ENCODE data around the gene TRHDE.

Gene TRHDE

GRCh38 chr12:72323881-72324280 lies 51.7 kb downstream of the TRHDE start:
- DNase-seq (ENCODE audit: low read depth in 2 of 2): no peak

- DNase-seq (ENCODE audit: low read depth in 2 of 2): no peak
Observed at GRCh38 chr12:72330301-72330700, 58.1 kb downstream of the TRHDE start.

- DNase-seq (ENCODE audit: low read depth in 2 of 2): no peak
Observed at GRCh38 chr12:72330784-72331183, 58.6 kb downstream of the TRHDE start.

GRCh38 chr12:72337382-72337781 lies 65.2 kb downstream of the TRHDE start:
- DNase-seq (ENCODE audit: low read depth in 2 of 2): no peak

- no peak for DNase-seq (ENCODE audit: low read depth in 2 of 2)
Observed at GRCh38 chr12:72337946-72338345, 65.8 kb downstream of the TRHDE start.

- DNase-seq (ENCODE audit: low read depth in 2 of 2): no peak
Observed at GRCh38 chr12:72338437-72338836, 66.3 kb downstream of the TRHDE start.

- DNase-seq (ENCODE audit: low read depth in 2 of 2): no peak
Observed at GRCh38 chr12:72346363-72346944, 74.3 kb downstream of the TRHDE start.

- no peak for DNase-seq (ENCODE audit: low read depth in 2 of 2)
Observed at GRCh38 chr12:72349491-72349890, 77.3 kb downstream of the TRHDE start.

- DNase-seq (ENCODE audit: low read depth in 2 of 2): no peak
Observed at GRCh38 chr12:72359416-72359815, 87.2 kb downstream of the TRHDE start.

- no peak for DNase-seq (ENCODE audit: low read depth in 2 of 2)
Observed at GRCh38 chr12:72365151-72365550, 93.0 kb downstream of the TRHDE start.

- DNase-seq (ENCODE audit: low read depth in 2 of 2): no peak
Observed at GRCh38 chr12:72366255-72366654, 94.1 kb downstream of the TRHDE start.

GRCh38 chr12:72368298-72368697 lies 96.1 kb downstream of the TRHDE start:
- DNase-seq (ENCODE audit: low read depth in 2 of 2): no peak

GRCh38 chr12:72368719-72369422 lies 96.7 kb downstream of the TRHDE start:
- no peak for DNase-seq (ENCODE audit: low read depth in 2 of 2)

GRCh38 chr12:72369423-72369959 lies 97.3 kb downstream of the TRHDE start:
- DNase-seq (ENCODE audit: low read depth in 2 of 2): no peak

- no peak for DNase-seq (ENCODE audit: low read depth in 2 of 2)
Observed at GRCh38 chr12:72380441-72380840, 108.3 kb downstream of the TRHDE start.

- DNase-seq (ENCODE audit: low read depth in 2 of 2): no peak
Observed at GRCh38 chr12:72388322-72388721, 116.2 kb downstream of the TRHDE start.

- DNase-seq (ENCODE audit: low read depth in 2 of 2): no peak
Observed at GRCh38 chr12:72390146-72390545, 118.0 kb downstream of the TRHDE start.

- no peak for DNase-seq (ENCODE audit: low read depth in 2 of 2)
Observed at GRCh38 chr12:72406111-72406510, 133.9 kb downstream of the TRHDE start.

- DNase-seq (ENCODE audit: low read depth in 2 of 2): no peak
Observed at GRCh38 chr12:72432037-72432604, 160.0 kb downstream of the TRHDE start.

- DNase-seq (ENCODE audit: low read depth in 2 of 2): no peak
Observed at GRCh38 chr12:72433298-72433697, 161.1 kb downstream of the TRHDE start.

GRCh38 chr12:72434999-72435398 lies 162.8 kb downstream of the TRHDE start:
- no peak for DNase-seq (ENCODE audit: low read depth in 2 of 2)

- DNase-seq (ENCODE audit: low read depth in 2 of 2): no peak
Observed at GRCh38 chr12:72442217-72442616, 170.0 kb downstream of the TRHDE start.

- no peak for DNase-seq (ENCODE audit: low read depth in 2 of 2)
Observed at GRCh38 chr12:72444125-72444524, 172.0 kb downstream of the TRHDE start.

Measured in activated CD8-positive, alpha-beta memory T cell treated with anti-CD3 and anti-CD28 coated beads for 4 hours (primary cell).